GDM1 (cell line): ENCODE results near the gene SATB2.

Experiments
- DNase-seq: peaks from one replicate; lab custom pipeline; 2025; lab: John Stamatoyannopoulos, UW

The SATB2 gene

DNA sequence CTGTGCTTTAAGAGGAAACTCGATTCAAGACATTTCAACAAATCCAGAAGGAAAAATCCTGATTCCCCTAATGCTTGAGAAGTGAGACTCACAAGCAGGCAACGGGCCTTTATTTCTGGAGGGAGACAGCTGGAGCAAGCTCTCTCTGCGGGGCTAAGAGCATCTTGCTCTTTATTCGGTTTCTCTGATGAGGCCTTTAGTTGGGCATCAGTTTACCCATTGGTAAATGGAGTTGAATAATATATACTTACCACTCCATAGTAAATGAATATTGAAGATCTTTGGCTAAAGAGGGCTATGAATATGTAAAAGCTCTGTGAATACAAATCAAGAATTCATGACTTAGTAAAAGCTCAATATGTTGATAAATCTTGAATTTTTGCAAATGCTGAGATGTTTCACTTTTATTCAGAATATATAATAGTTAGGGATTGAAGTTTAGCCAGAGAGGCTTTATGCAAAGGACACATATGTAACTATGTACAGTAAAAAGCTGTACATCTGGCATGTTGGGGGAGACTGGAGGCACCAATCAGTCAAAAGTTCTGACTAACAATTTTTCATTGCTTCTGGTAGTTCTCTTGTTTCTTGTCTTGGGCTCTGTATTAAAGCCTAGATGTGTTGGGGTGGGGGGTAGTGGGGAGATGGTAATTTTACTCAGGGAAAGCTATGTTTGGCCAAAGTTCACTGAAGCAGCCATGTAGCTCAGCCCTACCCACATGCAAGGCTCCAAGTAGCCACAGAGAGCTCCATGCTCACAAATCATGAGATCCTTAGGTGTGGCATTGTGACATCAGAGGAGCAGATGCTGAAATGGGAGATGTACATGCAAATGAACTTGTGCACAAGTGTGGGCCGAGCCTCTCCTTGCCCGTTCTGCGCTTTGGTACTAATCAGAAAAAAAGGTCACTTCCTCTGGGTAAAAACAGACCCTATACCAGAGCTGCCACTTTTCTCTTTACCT, 200.2 kb downstream of the SATB2 start:
- DNase-seq, result no peak

GRCh38 chr2:199230091-199230490, 227.6 kb downstream of the SATB2 start:
- no peak for DNase-seq

DNA sequence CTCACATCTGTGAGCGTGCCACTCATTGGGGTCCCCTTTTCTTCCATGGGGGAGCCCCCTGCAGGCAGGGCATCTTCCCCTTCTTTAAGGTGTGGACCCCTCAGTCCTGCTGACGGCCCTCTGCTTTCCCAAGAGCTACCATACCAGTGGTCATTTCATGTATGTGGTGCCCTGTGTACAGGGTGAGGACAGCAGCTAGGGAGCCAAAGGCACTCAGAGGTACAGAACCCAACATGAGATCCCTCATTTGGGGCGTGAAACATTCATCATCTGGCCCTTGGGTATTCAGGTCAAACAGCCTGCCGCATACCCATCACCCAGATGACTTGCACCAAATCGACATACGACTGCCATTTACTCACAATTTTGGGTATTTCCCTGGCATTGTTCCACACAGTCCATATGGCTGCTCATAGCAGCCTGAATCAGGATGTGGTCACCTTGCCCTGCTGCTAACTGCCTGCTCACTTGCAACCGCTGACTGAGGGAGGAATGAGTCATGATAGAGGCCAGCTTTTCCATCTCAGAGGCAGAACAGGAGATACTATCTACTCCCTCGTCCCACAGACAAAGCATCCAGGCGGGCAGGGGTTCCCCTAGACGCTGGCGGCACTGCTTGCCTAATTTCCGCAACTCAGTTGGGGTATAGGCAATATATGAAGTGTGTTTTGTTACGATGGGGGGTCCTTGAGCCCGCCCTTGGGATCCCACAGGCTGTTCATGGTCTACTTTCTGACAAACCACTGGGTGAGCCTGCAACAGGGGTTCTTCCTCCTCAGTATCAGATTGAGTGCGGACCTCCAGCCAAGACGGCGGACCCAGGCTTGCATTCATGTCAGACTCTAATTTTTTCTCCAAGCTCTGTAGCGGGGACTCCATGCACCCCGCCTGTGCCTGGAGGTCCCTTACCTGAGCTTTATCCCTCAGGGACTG, 228.6 kb downstream of the SATB2 start:
- DNase-seq, result peak; percentile 75

DNA sequence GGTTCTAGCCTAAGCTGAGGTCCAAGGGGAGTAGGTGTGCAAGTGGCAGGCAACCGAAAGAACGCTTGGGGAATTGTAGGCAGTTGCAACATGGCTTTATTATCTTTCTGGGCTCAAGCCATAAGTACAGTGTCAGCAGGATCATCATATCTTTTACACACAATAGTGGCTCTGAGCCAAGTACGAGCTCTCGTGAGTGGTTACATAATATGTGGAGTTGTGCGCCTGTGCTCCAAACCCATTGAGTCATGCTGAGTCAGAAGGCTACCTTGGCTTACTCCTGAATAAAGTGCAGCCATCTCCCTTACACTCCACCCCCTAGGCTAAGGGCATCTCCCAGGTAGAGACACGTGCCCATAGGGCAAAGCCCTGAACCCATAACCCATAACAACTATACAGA, 233.9 kb downstream of the SATB2 start:
- no peak for DNase-seq

DNA sequence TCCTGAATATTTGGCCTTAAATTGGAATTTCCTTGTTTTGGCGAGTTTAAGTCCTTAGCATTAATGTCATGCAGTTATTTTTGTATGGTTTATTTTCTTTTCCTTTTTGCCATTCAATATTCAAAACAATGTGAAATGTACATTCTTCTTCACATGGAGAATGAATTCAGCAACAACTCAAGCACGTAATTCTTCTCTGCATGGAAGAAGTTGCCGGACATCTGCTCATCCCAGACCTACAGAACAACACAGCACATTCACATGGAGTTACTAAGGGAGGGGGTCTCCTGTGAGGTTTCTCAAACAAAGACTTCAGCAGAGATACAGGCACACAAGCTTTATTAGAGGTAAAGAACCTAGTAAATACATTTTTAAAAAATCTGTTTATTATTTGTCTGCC, 236.8 kb downstream of the SATB2 start:
- no peak for DNase-seq

DNA sequence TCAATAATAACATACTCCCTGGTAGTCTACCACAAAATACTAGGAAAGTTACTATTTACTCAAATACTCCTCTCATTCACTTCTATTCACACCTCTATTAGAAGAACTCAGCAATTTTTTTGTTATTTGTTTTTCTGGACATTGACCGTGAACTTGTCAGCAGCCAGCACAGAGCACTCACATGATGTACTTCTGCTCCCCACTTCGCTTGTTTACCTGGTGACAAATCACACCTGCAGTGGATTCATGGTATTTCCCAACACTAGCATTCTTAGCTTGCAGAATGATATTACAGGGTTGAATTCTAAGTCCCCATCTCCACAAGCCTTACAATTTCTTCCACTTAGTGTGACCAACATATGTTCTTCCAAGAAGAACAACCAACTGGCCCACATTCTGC, 238.2 kb downstream of the SATB2 start:
- no peak for DNase-seq
